T1000 (cell line): ENCODE results near the gene STUB1.

ENCODE experiments used
- DNase-seq: peaks from one replicate; lab custom pipeline; 2025; ENCODE audit warnings: mixed read lengths; lab: John Stamatoyannopoulos, UW

STUB1 gene

DNA sequence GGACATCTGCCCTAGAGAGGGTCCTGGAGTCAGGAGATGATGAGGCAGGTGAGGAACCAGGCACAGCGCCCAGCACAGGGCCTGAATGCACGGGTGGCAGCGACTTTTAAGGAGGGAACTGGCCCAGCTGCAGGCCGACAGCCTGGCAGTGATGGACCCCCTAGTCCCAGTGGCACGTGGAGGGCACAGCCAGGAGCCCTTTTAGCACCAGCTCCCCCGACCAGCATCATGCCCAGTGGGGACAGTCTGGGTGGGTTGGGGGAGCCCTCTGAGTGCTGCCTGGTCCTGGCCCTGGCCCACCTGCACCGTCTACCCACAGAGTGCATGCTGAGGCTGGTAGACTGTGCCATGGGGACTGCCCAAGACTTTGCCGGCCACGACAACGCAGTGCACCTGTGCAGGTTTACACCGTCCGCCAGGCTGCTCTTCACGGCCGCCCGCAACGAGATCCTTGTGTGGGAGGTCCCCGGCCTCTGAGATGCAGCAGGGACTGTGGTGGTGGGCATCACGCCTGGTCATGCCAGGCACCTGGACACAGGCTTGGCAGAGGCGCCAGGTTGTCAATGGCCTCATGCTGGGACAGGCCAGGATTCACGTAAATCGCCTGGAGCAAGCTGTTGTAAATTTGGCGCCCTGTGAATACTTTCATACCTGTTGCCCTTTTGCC, 13.0 kb upstream of the STUB1 start:
- DNase-seq = no peak

DNA sequence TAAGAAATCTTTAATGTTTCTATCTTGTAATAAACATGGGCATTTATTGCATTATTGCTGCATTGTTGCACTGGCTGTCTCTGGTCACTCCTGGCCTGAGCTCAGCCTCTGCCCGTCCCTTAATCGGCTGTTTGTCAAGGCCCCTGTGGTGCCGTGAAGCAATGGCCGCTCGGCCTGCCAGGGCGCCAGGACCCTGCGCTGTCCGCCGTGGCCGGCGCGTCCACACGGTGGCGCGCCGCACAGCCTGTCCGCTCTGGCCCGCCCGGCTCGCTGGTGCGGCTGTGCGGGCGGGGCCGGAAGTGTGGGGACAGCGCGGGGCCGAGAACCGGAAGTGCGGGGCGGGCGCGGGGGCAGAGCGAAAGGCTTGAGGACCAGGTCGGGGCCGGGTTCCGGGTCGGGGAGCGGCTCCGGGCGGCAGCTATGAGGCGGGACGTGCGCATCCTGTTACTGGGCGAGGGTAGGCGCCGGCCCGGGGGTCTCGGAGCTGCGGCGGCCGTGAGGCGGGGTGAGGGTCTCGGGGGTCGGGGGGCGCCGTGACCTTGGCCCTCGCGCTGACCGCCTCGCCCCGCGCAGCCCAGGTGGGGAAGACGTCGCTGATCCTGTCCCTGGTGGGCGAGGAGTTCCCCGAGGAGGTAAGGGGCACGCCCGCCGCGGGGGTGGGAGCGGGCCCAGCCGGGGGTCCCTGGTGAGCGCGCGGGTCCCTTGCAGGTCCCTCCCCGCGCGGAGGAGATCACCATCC, 12.3 kb upstream of the STUB1 start, which contains the start of gene RHOT2:
TSS of gene RHOT2 (plus strand) at position 353 of the 739 bp plus-strand sequence. CDS start at position 421, 68 bp downstream.
- peak; percentile 86 for DNase-seq

DNA sequence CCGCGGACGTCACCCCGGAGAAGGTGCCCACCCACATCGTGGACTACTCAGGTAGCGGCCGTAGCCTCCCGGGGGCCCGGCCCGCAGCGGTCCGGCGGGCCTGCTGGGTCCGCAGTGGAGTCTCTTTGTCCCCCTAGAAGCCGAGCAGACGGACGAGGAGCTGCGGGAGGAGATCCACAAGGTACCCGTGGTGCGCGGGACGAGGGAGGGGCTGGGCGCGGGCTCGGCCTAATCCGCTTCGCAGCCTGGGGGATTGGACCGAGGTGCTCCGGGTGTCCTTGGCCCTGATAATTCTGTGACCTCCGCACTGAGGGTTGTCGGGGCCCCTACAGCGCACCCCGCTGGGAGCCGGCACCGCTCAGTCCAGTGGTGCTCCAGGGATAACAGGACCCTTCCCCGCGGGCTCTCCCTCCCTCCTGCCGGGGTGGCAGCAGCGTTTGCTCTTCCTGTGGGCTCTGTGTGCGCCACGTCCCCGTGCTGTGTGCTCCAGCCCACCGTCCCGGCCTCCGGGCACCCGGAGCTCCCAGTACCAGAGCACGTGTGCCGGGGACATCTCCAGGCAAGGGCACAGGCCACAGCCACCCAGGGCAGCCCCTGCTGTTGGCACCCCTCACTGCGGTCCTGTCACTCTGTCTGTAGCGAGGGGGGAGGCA, 11.6 kb upstream of the STUB1 start:
- DNase-seq = no peak

DNA sequence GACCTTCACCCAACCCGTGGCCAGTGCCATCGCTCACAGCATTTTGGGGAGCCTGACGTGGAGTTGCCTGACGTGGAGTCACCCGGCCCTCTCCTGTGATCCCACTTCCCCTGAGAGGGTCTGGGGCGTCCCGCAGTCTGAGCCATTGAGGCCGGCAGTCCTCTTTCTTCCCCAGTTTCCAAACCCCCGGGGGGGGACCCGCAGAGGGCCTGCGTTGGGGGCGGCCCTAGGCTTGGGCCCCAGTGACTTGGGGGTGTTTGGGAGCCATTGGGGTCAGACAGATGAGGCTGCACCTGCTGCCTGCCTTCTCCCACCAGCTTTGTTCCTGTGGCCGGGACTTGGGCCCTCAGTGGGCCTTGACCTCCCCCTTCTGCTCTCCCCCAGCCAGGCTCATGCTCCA, 10.5 kb upstream of the STUB1 start:
- DNase-seq = no peak

DNA sequence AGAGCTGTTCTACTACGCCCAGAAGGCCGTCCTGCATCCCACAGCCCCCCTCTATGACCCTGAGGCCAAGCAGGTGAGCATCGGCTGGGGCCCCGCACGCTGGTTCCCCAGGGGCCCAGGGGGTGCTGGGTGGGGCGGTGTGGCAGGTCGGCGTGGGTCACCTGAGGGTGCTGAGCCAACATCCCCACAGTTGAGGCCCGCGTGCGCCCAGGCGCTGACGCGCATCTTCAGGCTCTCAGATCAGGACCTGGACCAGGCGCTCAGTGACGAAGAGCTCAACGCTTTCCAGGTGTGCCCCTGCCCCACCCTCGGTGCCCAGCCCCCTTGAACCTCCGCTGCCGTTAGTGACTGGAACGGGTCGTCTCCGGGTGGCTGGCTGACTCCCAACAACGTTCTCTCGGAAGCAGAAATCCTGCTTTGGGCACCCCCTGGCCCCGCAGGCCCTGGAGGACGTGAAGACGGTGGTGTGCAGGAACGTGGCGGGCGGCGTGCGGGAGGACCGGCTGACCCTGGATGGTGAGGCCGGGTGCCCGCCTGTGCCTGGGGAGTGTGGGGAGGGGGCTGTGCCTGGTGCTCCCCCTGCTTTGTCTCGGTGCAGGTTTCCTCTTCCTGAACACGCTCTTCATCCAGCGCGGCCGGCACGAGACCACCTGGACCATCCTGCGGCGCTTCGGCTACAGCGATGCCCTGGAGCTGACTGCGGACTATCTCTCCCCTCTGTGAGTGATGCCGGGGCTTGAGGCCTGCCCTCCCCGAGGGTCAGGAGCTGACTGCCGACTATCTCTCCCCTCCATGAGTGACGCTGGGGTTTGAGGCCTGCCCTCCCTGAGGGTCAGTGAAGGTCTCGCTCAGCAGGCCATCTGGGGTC, 9.5 kb upstream of the STUB1 start:
- no peak for DNase-seq

DNA sequence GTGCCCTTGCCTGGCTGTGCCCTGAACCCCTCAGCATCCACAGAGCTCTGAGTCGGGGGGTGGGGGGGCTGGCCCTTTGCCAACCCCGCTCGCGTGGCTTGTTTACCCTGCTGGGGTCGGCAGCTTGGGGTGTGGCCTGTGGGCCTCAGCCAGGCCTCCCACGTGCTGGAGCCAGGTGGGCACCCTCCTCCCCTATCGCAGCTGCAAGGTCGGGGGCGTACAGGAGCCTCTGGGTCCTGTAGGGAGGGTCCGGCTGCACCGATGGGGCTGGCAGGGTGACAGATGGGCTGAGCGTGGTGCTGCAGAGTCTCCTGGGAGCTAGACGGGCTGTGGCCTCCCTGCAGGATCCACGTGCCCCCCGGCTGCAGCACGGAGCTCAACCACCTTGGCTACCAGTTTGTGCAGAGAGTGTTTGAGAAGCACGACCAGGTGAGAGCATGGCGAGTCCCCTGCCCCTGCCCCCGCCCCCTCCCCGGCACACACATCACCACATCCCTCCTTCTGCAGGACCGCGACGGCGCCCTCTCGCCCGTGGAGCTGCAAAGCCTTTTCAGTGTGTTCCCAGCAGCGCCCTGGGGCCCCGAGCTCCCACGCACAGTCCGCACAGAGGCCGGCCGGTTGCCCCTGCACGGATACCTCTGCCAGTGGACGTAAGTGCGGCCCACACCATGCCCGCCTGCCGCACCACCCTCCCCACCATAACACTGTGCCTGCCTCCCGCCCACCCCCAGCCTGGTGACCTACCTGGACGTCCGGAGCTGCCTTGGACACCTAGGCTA, 8.7 kb upstream of the STUB1 start:
- no peak for DNase-seq

DNA sequence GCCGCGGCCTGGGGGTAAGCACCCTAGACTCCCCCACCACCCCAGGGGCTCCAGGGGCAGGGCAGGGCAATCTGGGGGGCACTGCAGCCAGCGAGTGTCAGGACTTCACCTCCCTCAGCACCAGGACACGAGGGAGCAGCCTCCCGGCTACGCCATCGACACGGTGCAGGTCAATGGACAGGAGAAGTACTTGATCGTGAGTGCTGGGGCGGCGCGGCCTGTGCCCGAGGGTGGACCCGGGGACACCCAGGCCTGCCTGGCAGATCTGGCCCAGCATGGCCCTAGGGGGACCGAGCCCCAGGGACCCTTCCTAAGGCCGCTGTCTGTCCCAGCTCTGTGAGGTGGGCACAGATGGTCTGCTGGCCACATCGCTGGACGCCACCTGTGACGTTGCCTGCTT, 7.8 kb upstream of the STUB1 start:
- DNase-seq = no peak

DNA sequence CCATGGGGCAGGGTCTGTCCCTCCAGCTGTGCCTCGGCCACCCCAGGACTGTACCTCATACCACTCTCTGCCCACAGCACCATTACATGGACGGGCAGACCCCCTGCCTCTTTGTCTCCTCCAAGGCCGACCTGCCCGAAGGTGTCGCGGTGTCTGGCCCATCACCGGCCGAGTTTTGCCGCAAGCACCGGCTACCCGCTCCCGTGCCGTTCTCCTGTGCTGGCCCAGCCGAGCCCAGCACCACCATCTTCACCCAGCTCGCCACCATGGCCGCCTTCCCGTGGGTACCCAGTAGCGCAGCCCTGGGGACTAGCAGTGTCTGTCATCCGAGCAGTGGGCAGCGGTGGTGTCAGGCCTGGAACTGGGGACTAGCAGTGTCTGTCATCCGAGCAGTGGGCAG, 7.4 kb upstream of the STUB1 start:
- no peak for DNase-seq

DNA sequence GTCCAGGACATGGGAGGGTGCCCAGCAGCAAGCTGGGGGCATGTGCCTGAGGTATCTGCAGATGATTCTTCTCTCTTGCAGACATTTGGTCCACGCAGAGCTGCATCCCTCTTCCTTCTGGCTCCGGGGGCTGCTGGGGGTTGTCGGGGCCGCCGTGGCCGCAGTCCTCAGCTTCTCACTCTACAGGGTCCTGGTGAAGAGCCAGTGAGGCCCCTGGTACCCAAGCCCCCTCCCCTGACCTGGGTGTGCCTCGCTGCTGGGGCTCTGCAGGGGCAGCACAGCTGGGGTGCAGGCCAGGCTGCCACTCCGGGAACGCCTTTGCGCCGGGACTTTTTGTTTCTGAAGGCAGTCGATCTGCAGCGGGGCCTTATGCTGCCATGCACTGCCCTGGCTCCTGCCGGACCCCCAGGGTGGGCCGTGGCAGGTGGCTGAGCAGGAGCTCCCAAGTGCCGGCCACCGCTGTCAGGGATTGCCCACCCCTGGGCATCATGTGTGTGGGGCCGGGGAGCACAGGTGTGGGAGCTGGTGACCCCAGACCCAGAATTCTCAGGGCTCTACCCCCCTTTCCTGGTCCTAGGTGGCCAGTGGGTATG, 6.7 kb upstream of the STUB1 start:
- DNase-seq = no peak

DNA sequence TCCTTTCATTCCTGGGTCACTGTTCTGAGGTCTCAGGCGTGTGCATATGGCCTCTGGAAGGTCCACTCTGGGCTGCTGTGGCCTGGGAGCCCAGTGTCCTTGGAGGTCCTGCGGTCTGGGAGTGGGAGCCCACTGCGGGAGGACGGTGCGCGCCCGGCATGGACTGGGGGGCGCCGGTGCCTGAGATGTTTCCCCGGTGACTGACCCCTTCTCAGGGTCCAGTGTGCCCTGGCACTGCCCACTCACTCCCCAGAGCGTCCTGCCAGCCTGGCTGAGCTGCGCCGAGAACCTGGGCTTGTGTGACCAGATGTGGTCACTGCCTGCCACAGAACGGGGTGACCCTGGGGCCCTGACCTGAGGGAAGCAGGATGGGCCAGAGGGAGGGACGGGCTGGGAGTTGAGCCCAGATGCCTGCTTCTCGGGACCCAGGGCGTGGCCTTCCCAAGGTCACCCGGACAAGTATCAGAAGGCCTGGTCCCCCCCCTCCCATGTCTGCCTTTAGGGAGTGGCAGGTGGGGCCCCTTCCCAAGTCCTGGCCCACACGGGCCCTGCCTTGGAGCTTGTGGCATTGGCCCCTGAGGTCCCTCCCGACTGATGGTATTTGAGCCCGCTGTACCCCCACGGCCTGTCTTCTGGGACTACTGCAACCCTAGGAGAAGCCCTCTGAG, 5.9 kb upstream of the STUB1 start:
- DNase-seq = no peak

DNA sequence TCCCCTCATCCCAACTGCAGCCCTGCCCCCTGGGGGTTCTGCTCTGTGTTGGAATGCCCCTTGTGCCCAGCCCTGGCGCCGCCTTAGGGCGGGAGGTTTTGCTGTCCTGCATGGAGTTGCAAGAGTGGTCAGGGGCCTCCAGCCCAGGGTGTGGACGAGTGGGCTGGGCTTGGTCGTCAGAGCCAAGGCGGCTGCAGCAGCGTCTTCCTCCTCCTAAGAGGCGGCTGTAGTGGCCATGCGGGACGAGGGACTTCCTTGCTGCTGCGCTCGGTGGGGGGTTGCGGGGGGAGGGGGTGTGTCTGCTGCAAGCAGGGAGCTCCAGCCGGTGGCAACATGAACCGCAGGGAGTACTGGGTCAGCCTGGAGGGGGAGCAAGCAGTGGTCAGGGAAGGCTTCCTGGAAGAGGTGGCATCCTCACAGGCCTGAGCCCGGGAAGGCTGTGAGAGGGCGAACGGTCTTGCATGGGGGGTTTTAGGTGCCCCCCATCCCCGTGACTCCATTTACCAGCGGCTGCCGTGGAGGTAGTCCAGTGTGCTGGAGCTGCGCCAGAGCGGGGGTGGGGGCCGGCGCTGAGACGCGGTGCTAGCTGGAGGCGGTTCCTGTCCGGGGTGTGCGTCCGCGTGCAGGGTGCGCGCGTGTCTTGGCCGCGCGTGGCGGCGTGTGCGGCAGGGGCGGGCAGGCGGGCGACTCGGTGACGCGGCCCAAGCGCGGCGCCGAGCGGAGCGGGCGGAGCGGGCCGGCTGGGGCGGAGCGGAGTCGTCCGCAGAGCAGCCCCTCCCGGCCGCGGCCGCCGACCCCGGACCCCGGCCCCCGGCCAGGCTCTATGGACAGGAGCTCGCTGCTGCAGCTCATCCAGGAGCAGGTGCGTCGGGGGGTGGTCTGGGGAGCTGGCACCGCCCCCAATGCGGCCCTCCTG, 5.0 kb upstream of the STUB1 start, which contains the start of gene RHBDL1:
TSS of gene RHBDL1 (plus strand) at position 704 of the 916 bp plus-strand sequence. CDS start at position 824, 120 bp downstream.
- DNase-seq = no peak

DNA sequence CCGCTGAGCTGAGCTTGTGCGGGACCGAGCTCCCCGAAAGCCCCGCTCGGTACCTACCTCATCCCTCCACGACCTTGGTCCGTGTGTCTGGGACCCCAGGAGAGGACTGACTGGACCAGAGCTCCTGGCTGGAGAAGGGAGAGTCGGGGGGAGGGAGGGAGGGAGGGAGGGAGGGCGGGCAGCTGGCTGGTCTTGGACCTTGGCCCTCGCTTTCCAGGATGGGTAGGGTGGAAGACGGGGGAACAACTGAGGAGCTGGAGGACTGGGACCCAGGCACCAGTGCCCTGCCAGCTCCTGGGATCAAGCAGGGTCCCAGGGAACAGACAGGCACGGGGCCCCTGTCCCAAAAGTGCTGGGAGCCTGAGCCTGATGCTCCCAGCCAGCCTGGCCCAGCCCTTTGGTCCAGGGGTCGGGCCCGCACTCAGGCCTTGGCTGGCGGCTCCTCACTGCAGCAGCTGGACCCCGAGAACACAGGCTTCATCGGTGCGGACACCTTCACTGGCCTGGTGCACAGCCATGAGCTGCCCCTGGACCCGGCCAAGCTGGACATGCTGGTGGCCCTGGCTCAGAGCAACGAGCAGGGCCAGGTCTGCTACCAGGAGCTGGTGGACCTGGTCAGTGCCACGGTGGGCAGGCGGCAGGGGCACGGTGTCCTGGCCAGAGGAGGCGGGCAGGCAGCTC, 4.2 kb upstream of the STUB1 start:
- no peak for DNase-seq

DNA sequence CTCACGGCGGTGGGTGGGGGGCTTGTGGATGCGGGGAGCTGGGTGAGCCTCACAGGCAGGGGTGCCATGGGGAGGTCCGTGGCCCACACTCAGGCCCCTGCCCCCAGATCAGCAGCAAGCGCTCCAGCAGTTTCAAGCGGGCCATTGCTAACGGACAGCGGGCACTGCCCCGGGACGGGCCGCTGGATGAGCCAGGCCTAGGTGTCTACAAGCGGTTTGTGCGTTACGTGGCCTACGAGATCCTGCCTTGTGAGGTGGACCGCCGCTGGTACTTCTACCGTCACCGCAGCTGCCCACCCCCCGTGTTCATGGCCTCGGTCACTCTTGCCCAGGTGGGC, 3.7 kb upstream of the STUB1 start:
- DNase-seq = no peak

DNA sequence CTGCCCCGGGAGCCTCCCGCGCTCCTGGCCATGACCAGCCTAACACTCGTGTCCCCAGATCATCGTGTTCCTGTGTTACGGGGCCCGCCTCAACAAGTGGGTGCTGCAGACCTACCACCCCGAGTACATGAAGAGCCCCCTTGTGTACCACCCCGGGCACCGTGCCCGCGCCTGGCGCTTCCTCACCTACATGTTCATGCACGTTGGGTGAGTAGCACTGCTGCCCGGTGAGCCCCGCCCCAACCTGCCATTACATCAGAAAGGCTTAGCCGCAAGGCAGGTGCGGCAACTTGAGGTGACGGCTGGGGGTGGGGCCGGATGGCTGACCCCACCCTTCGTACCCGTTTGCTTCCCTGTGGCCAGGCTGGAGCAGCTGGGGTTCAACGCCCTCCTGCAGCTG, 3.3 kb upstream of the STUB1 start:
- no peak for DNase-seq

DNA sequence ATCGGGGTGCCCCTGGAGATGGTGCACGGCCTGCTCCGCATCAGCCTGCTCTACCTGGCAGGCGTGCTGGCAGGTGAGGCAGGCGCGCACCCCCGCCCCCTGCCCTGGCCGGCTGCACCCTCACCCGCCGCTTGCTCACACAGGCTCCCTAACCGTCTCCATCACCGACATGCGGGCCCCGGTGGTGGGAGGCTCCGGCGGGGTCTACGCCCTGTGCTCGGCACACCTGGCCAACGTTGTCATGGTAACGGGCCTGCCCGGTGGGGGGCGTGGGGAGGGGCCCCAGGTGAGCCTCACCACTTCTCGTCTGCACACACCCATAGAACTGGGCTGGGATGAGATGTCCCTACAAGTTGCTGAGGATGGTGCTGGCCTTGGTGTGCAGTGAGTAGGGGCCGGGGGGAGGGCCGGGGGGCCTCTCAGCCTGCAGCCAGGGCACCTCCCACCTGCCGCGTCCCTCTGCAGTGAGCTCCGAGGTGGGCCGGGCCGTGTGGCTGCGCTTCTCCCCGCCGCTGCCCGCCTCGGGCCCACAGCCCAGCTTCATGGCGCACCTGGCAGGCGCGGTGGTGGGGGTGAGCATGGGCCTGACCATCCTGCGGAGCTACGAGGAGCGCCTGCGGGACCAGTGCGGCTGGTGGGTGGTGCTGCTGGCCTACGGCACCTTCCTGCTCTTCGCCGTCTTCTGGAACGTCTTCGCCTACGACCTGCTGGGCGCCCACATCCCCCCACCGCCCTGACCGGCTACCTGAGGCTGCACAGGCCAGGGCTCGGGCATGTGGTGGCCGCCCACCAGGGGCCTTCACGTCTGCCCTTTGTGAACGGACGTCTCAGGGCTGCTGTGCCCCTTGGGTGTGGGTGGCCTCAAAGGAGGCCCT, 2.7 kb upstream of the STUB1 start:
- no peak for DNase-seq

DNA sequence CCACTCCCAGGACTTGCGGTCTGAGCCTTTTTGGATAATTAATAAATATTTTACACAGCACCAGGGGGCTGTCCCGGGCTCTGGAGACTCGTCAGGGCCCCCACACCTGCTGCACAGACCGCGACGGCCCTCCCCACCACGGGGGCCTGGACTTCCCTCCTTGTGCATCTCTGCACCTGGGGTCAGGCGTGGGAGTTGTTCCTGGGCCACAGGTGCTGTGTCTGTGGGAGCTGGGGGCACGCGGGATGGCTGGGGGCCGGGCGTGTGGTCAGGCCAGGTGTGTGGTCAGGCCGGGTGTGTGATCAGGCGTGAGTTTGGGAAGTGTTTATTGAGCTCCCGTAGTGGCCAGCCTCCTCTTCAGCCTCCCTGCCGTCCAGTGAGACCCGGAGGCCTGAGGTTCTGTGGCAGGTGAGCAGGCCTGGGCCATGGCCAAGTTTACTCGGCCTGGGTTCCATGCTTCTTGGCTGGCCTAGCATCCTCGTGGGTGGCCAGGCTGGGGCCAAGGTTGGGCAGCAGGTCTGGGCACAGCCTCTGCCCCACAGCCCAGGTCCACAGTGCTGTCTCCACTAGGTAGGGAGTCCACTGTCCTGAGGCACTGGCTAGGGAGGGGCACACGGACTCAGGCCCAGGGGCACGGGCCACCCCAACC, 1.9 kb upstream of the STUB1 start:
- DNase-seq = no peak
